ENCODE data around the gene FADD.
A peak's percentile ranks its signal among the peaks of the same experiment; 100 is the strongest.
"Not testable (repeated sequence)": the region's sequence is repeated elsewhere in the genome, so short reads cannot be mapped to it uniquely, and the experiment has no call there.

The FADD gene

GRCh38 chr11:70205049-70205725 lies 2.1 kb downstream of the FADD start:
- no peak for DNase-seq (ENCODE audit: low spot score)

- no peak for DNase-seq (ENCODE audit: low spot score)
Measured at GRCh38 chr11:70205766-70206165, 2.7 kb downstream of the FADD start.

GRCh38 chr11:70206226-70206981 lies 3.3 kb downstream of the FADD start:
- DNase-seq (ENCODE audit: low spot score), result no peak

GRCh38 chr11:70206982-70207376 lies 3.9 kb downstream of the FADD start:
- DNase-seq (ENCODE audit: low spot score), result no peak

- no peak for DNase-seq (ENCODE audit: low spot score)
Measured at GRCh38 chr11:70207531-70208131, 4.5 kb downstream of the FADD start.

- no peak for DNase-seq (ENCODE audit: low spot score)
Measured at GRCh38 chr11:70209391-70209912, 6.4 kb downstream of the FADD start.

- no peak for DNase-seq (ENCODE audit: low spot score)
Measured at GRCh38 chr11:70210051-70210501, 7.0 kb downstream of the FADD start.

GRCh38 chr11:70210530-70210929 lies 7.4 kb downstream of the FADD start:
- no peak for DNase-seq (ENCODE audit: low spot score)

- DNase-seq (ENCODE audit: low spot score), result no peak
Measured at GRCh38 chr11:70212227-70212811, 9.2 kb downstream of the FADD start.

- not testable (repeated sequence) for DNase-seq (ENCODE audit: low spot score)
Measured at GRCh38 chr11:70217388-70217787, 14.3 kb downstream of the FADD start.

GRCh38 chr11:70218076-70218475 lies 15.0 kb downstream of the FADD start:
- not testable (repeated sequence) for DNase-seq (ENCODE audit: low spot score)

GRCh38 chr11:70220136-70220535 lies 17.0 kb downstream of the FADD start:
- DNase-seq (ENCODE audit: low spot score), result no peak

GRCh38 chr11:70220920-70221319 lies 17.8 kb downstream of the FADD start:
- DNase-seq (ENCODE audit: low spot score), result no peak

GRCh38 chr11:70225681-70226177 lies 22.6 kb downstream of the FADD start:
- no peak for DNase-seq (ENCODE audit: low spot score)

- DNase-seq (ENCODE audit: low spot score), result no peak
Measured at GRCh38 chr11:70226183-70226582, 23.1 kb downstream of the FADD start.

- DNase-seq (ENCODE audit: low spot score), result peak; percentile 64
Measured at GRCh38 chr11:70226967-70227366, 23.9 kb downstream of the FADD start.

- no peak for DNase-seq (ENCODE audit: low spot score)
Measured at GRCh38 chr11:70229737-70230136, 26.6 kb downstream of the FADD start.

- no peak for DNase-seq (ENCODE audit: low spot score)
Measured at GRCh38 chr11:70230151-70230839, 27.2 kb downstream of the FADD start.

GRCh38 chr11:70230840-70231710 lies 28.0 kb downstream of the FADD start:
- DNase-seq (ENCODE audit: low spot score), result no peak

- DNase-seq (ENCODE audit: low spot score), result no peak
Measured at GRCh38 chr11:70233034-70233433, 29.9 kb downstream of the FADD start.

- no peak for DNase-seq (ENCODE audit: low spot score)
Measured at GRCh38 chr11:70233511-70233934, 30.4 kb downstream of the FADD start.
